HepG2 (cell line): Measurements from ENCODE around the gene LYPD6B. TPM values are rescaled to one million over a fixed set of nuclear protein-coding genes. Genes with fewer than 3 reads are reported as not detected.

Experiments used
- ATAC-seq: fragments of 200-7000 bp; cut with Tn5 transposase; 3 replicates; pipeline ENCODE4 v1.9.1; 2020; ENCODE audit warnings: mild to moderate bottlenecking, moderate library complexity
- BruUV-seq: library from RNA; stranded (reverse); fragments of 400-500 nt; replicated peaks from 2 replicates; lab custom pipeline; 2021; lab: Mats Ljungman, UMichigan
- CTCF ChIA-PET: fragments of 300-600 bp; formaldehyde crosslinking; extraction: SDS; loops from one replicate; lab custom pipeline; 2021; ENCODE audit warnings: low total read pairs, inconsistent platforms, low intra/inter-chr PET ratio; lab: Yijun Ruan, JAX
- POLR2A ChIA-PET: fragments of 350-600 bp; sonication (Branson Sonifier 250); formaldehyde crosslinking; loops from one replicate; lab custom pipeline; 2020; ENCODE audit warnings: antibody characterized with exemption, inconsistent platforms; lab: Yijun Ruan, JAX
- DNase-seq: peaks from one replicate; pipeline ENCODE4 v3.0.0-alpha.2; 2015; ENCODE audit warnings: low spot score
- FAIRE-seq: peaks from 3 replicates; lab custom pipeline; 2011; peaks lifted over from hg19 to GRCh38; lab: Jason Lieb, UNC
- H2AFZ ChIP-seq: one replicate; pipeline ENCODE4 v1.6.1; 2011; ENCODE audit warnings: low read length, inconsistent platforms
- H3K27ac ChIP-seq: fragments of 300-600 bp; 3 replicates; pipeline ENCODE4 v1.8.0; 2011; ENCODE audit warnings: mixed run types, mild to moderate bottlenecking, mixed read lengths, low read length, inconsistent platforms; ENCODE audit not compliant: insufficient read depth; ENCODE audit errors: extremely low read length
- H3K27me3 ChIP-seq, 2 experiments: fragments of 200-600 bp in 1 of 2; 2 replicates in 1 of 2; 3 replicates in 1 of 2; pipeline versions ENCODE4 v1.6.0 to v1.8.0; 2011; ENCODE audit warnings: low read length in 2 of 2, mild to moderate bottlenecking in 2 of 2, moderate library complexity in 2 of 2, inconsistent platforms in 1 of 2; ENCODE audit not compliant: insufficient read depth in 2 of 2, control insufficient read depth in 1 of 2
- H3K36me3 ChIP-seq, 2 experiments: fragments of 200-600 bp in 1 of 2; replicated peaks in 1 of 2; 2 replicates in 1 of 2; 3 replicates in 1 of 2; pipeline versions ENCODE4 v1.5.1 to v1.8.0; 2011; ENCODE audit warnings: low read length in 2 of 2, inconsistent platforms in 1 of 2; ENCODE audit not compliant: insufficient read depth in 2 of 2, control insufficient read depth in 1 of 2
- H3K4me1 ChIP-seq: 2 replicates; pipeline ENCODE4 v1.5.1; 2012; ENCODE audit warnings: low read length, inconsistent platforms; ENCODE audit not compliant: insufficient read depth
- H3K4me2 ChIP-seq: 2 replicates; pipeline ENCODE4 v1.6.0; 2011; ENCODE audit warnings: low read depth, low read length, inconsistent platforms
- H3K4me3 ChIP-seq, 3 experiments: fragments of 200-600 bp in 1 of 3; sonication (generic), shearing (Covaris generic) in 1 of 3; replicated peaks in 1 of 3; 2 replicates each; pipeline ENCODE4 v1.5.1; 2011 to 2016; ENCODE audit warnings: low read length in 3 of 3, inconsistent platforms in 2 of 3, low read depth in 2 of 3, mild to moderate bottlenecking in 2 of 3, control low read depth in 1 of 3, mixed read lengths in 1 of 3; ENCODE audit not compliant: insufficient read depth in 1 of 3
- H3K79me2 ChIP-seq: one replicate; pipeline ENCODE4 v1.6.1; 2011; ENCODE audit warnings: low read length, inconsistent platforms; ENCODE audit not compliant: insufficient read depth
- H3K9ac ChIP-seq: 2 replicates; pipeline ENCODE4 v1.6.0; 2011; ENCODE audit warnings: mild to moderate bottlenecking, low read depth, low read length, inconsistent platforms; ENCODE audit not compliant: insufficient read depth
- H3K9me3 ChIP-seq: 2 replicates; pipeline ENCODE4 v1.5.1; 2012; ENCODE audit warnings: mild to moderate bottlenecking, low read length
- H4K20me1 ChIP-seq: 2 replicates; pipeline ENCODE4 v1.6.0; 2011; ENCODE audit warnings: inconsistent platforms, mild to moderate bottlenecking, low read length, moderate library complexity; ENCODE audit not compliant: insufficient read depth
- FOXK2 ChIP-seq: fragments of 450-650 bp; IDR thresholded peaks from 2 replicates; pipeline ENCODE4 v1.6.1; 2016
- GLMP ChIP-seq: sonication (generic); formaldehyde crosslinking; IDR thresholded peaks from 2 replicates; pipeline ENCODE4 v1.9.0; 2021; ENCODE audit warnings: missing genetic modification reagents, mild to moderate bottlenecking, borderline replicate concordance
- PBX2 ChIP-seq: IDR thresholded peaks from 2 replicates; pipeline ENCODE4 v1.6.1; 2016; ENCODE audit warnings: control low read depth
- ZNF207 ChIP-seq: fragments of 450-650 bp; IDR thresholded peaks from 2 replicates; pipeline ENCODE4 v1.6.1; 2016; ENCODE audit warnings: antibody characterized with exemption, borderline replicate concordance
- ZNF615 ChIP-seq: sonication (generic); formaldehyde crosslinking; IDR thresholded peaks from 2 replicates; pipeline ENCODE4 v1.5.0; 2020; ENCODE audit warnings: mild to moderate bottlenecking, missing genetic modification reagents, borderline replicate concordance
- WGBS: methylation state at CpG from one replicate; pipeline ENCODE4 v1.1.6; 2017; ENCODE audit warnings: low lambda C conversion rate; 5-methylcytosine and 5-hydroxymethylcytosine counted together
- in situ Hi-C: cut with HindIII; loops from 2 replicates; pipeline ENCODE4 v1.10.0; 2017; ENCODE audit warnings: low pct_unique_long_range_greater_than_20kb; ENCODE audit not compliant: extremely low pct_ligation_motif_present
- intact Hi-C: fragments of 100-400 bp; cut with micrococcal nuclease; formaldehyde crosslinking; loops from one replicate; pipeline ENCODE4 v1.10.0; 2022; ENCODE audit not compliant: unreplicated experiment
- polyA plus RNA-seq, 8 experiments: library from polyadenylated mRNA; depleted of rRNA in 3 of 8; stranded (reverse) in 7 of 8; unstranded in 1 of 8; fragments of >200 nt; fragmentation: Illumina TruSeq in 4 of 8; extraction: Trizol in 4 of 8; gene quantifications; 2 replicates each; pipeline versions ENCODE4 v1.2.1 to v1.2.3, GENCODE V29; 2011 to 2016; ENCODE audit warnings: low read depth in 4 of 8, missing spikeins in 1 of 8, mixed read lengths in 1 of 8; ENCODE audit not compliant: insufficient read depth in 1 of 8
- total RNA-seq, 5 experiments: library from RNA; depleted of rRNA; stranded (reverse); fragments of >200 nt; fragmentation: Illumina TruSeq; extraction: Trizol; gene quantifications; 2 replicates each; pipeline ENCODE4 v1.2.3, GENCODE V29; 2016; ENCODE audit warnings: low read depth in 1 of 5

The LYPD6B gene
- total and polyA plus RNA-seq, 2 of the 13 experiments (the other 11 are each of a cell fraction or from before 2014, with no cell fraction given): not detected

DNA sequence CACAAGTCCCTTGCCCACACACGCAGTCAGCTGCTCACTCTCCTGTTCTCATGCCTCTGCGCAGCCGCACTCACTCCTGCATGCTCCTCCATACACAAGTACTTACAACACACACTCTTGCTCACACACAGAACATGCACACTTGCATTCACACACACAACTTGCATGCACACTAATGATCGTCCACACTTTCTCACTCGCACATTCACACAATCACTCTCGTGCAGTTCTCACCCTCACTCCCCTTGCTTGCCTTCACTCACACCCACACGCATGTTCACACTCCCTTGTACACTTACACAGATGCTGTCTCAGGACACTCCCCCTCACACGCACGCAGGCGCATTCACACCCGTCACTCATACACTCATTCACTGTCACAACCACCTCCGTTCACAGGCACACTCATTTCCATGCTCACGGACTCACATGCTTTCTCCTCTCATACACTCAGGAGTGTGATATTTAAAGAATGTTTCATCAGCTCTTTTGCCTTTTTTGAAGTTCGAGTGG, 36.1 kb upstream of the LYPD6B start:
- Histone ChIP-seq H3K9me3 (no peaks in the 10 kb centered on the region), H3K4me3 (no peak overlapping the region), H3K27ac (no peak overlapping the region), H3K9ac (no peak overlapping the region), H4K20me1 (no peaks in the 10 kb centered on the region), H2AFZ (no peak overlapping the region), H3K4me1 (no peaks in the 10 kb centered on the region), H3K27me3 (peaks cover 2 to 62% of the 10 kb centered on the region in 2 experiments; a peak in 4 of 5 replicates), H3K36me3 (no peaks in the 10 kb centered on the region), H3K4me2 (no peak overlapping the region), H3K79me2 (no peaks in the 10 kb centered on the region)
- FAIRE-seq: no peak
- no peak for TF ChIP-seq PBX2 (CRISPR knock-in tag)
- TF ChIP-seq ZNF207: 0 out of 2 replicates have a peak, but pooled peaks have one; percentile 59
- TF ChIP-seq FOXK2: 0 out of 2 replicates have a peak, but pooled peaks have one; percentile 13
- TF ChIP-seq ZNF615 (CRISPR knock-in tag): no peak
- TF ChIP-seq GLMP (CRISPR knock-in tag): no peak
- no peak for ATAC-seq
- in situ Hi-C loops: no loop called here
- BruUV-seq: no TSS peak
- 65% methylated on average over 14 of the region's 14 CpGs for WGBS
- intact Hi-C loops: no loop called here
- ChIA-PET POLR2A (no interaction called here), CTCF (no interaction called here)
- no peak for DNase-seq
